Measurements from ENCODE around the gene CSTPP1.
"Not testable (repeated sequence)": the region's sequence is repeated elsewhere in the genome, so short reads cannot be mapped to it uniquely, and the experiment has no call there.

The CSTPP1 gene

DNA sequence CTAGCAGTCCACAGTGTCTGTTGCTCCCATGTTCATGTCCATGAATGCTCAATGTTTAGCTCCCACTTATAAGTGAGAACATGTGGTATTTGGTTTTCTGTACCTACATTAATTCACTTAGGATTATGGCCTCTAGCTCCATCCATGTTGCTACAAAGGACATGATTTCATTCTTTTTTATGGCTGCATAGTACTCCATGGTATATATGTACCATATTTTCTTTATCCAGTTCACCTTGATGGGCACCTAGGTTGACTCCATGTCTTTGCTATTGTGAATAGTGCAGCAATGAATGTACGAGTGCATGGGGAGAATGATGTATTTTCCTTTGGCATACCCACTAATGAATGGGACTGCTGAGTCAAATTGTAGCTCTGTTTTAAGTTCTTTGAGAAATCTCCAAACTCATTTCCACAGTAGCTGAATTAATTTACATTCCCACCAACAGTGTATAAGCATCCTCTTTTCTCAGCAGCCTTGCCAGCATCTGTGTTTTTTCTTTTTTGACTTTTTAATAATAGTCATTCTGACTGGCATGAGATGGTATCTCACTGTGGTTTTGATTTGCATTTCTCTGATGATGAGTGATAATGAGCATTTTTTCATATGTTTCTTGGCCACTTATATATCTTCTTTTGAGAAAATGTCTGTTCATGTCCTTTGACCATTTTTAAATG lies 53.4 kb downstream of the CSTPP1 start:
- not testable (repeated sequence) for DNase-seq (ENCODE audit: low spot score); FAIRE-seq

DNA sequence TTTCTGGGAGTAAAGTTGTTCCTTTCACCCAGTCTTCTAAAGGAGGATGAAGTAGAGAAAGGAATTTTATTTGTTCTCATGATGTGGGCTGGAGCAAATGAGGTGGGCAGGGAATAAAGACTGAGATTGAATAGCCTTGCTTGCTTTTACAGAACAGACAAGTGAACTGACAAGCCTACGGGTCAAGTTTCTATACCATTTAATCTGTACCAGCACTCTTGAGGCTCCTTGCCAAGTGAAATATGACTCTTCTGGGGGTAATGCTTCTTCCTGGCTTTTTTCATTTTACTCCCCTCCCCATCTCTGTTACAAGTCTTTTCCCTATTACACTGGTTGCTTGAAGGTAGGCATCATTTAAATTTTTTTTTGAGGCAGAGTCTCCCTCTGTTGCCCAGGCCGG lies 54.8 kb downstream of the CSTPP1 start:
- no peak for DNase-seq (ENCODE audit: low spot score)
- no peak for FAIRE-seq

DNA sequence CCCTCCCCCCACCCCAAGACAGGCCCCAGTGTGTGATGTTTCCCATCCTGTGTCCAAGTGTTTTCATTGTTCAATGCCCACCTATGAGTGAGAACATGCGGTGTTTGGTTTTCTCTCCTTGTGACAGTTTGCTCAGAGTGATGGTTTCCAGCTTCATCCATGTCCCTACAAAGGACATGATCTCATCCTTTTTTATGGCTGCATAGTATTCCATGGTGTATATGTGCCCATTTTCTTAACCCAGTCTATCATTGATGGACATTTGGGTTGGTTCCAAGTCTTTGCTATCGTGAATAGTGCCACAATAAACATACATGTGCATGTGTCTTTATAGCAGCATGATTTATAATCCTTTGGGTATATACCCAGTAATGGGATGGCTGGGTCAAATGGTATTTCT lies 55.8 kb downstream of the CSTPP1 start:
- not testable (repeated sequence) for FAIRE-seq

DNA sequence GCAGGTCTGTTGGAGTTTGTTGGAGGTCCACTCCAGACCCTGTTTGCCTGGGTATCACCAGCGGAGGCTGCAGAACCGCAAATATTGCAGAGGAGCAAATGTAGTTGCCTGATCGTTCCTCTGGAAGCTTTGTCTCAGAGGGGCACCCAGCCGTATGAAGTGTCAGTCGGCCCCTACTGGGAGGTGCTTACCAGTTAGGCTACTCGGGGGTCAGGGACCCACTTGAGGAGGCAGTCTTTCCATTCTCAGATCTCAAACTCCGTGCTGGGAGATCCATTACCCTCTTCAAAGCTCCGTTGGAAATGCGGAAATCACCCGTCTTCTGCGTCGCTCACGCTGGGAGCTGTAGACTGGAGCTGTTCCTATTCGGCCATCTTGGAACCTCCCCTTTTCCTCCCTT lies 61.2 kb downstream of the CSTPP1 start:
- not testable (repeated sequence) for FAIRE-seq; DNase-seq (ENCODE audit: low spot score)

More for the DNA sequence above, 55.8 kb downstream of the CSTPP1 start:
- not testable (repeated sequence) for DNase-seq (ENCODE audit: low spot score)

DNA sequence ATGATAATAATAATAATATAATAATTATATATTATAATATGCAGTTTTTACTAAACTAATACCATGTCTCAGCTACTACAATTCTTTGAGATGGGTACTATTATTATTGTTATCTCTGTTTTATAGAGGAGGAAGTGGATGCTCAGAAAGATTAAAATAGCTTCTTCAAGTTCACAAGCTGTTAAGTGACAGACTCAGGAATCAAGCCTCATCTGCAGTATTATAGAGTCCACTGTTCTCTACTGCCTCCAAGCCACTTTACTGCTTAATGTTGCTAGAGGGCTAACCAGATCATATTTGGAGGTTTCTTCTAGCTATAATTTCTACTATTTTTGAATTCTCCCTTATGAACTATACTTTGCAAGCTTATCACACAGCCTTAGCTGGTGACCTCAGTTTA lies 62.7 kb downstream of the CSTPP1 start:
- no peak for FAIRE-seq
- DNase-seq (ENCODE audit: low spot score): no peak

DNA sequence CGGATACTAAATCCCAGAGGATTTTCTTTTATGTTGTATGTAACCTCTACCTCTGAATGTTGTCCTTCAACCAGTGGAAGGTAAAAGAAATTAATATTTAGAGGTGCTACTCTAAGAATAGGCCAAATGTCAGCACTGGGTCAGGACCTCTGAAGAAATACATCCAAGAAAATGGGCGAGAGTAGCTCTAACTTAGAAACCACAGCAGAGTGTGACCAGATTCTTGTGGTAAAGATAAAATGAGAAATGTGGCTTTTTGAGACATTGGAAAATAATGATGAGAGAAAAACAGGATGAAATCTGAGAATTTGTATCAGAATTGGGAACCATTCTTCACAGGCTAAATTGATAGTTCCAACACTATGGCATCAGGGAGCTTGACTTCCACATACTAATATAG lies 63.5 kb downstream of the CSTPP1 start:
- DNase-seq (ENCODE audit: low spot score) (no peak), FAIRE-seq (no peak)

DNA sequence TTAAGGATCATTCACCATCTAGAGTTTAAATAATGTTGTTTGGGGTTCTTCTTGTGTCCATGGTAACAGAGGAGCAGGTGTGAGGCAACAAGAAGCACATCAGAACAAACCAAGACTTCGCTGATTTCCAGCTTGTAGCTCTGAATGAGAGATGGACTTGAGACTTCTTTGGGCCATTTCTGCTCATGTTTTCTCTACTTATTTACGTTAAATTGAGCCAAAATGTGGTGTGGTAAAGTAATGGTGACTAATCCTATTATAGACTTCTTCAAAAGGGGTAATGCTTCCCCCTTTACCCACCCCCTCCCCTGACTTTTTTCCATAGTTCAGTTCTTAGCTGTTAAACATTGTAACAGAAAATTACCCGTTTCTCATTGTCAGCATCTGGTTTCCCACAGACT lies 65.2 kb downstream of the CSTPP1 start:
- no peak for FAIRE-seq

DNA sequence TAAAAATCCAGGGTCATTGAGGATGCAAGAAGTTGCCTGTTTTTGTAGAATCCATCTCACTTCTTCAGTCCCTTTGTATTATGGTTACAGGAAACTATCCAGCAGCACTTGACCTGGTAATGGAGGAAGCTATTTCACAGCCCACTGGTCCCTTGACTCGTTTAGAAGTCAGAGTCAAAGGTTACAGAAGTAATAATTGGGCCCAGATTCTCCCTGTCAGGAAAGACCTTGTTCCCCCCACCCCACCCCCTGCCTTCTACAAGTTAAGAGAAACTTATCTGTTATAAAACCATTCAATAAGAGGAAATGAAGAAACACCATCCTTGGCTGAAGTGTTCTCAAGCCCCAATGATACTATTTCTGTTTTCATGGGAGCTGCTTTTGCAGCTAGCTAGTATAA lies 65.8 kb downstream of the CSTPP1 start:
- no peak for FAIRE-seq
- no peak for DNase-seq (ENCODE audit: low spot score)

More for the DNA sequence above, 65.2 kb downstream of the CSTPP1 start:
- no peak for DNase-seq (ENCODE audit: low spot score)

DNA sequence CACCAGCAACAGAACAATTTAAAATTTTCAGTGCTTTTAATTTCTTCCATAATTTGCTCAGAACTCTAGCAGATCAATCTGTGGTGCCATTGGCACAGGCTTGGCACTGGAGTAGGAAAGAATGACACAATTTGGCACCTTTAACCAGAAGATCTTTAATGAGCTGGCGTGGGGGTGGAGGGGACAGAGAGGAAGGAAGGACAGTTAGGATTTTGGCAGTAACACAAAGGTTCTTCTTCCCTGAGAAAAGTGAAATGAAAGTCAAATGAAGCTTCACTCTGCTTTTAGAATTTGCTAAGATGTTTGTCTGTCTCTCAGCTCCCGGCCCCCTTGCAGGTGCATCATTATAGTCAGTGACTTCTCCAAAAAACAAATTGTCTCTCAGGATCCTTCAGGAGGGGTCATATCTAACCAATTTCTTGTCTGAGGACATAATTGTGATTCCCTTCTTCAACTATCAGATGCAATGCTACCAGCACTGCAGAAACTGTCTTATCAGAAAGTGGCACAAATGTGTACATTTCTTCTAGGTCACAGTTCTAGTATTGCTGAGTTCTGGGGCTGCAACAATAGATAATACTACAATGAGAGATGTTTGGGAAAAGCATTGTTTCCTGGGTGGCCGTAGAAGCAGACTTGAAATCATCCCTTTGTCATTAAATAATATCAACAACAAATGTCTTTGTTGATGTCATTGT lies 66.8 kb downstream of the CSTPP1 start:
- no peak for DNase-seq (ENCODE audit: low spot score)
- FAIRE-seq: no peak

DNA sequence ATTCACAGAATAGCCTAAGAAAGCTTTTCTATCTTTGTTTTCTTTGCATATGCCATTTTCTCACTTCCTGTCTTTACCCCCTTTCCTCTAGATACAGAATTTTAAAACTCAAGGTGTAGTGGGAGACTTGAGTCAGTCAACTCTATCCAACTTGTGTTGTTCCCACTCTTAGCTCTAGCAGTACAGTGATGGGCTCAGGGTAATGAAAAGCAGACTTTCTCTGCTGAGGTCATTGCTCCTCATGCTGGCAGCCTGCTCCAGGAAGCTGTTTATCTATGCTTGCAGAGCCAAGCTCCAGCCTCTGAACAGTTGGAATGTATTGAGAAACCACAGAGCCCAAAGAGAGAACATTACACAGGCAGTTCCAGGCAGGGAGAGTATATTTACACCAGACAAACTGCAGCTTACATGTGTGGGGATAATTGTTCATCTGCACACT lies 68.1 kb downstream of the CSTPP1 start:
- DNase-seq (ENCODE audit: low spot score) (peak; percentile 56), FAIRE-seq (peak; percentile 77)

DNA sequence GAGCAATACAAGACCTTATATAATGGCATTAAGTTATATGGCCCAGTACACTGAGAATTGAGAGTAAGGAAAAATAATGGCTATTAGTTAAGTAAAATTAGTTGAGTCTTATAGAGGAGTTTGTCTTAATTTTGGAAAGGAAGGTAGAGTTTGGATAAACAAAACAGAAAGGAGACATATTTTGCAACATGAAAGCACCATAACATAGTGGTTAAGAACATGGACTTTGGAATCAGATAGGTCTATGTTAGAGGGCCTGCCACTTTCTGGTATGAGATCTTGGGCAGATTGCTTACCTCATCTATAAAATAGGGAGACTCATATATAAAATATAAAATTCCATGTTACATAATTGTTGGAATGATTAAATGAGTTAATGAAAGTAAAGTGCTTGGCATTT lies 68.9 kb downstream of the CSTPP1 start:
- FAIRE-seq (no peak), DNase-seq (ENCODE audit: low spot score) (no peak)

DNA sequence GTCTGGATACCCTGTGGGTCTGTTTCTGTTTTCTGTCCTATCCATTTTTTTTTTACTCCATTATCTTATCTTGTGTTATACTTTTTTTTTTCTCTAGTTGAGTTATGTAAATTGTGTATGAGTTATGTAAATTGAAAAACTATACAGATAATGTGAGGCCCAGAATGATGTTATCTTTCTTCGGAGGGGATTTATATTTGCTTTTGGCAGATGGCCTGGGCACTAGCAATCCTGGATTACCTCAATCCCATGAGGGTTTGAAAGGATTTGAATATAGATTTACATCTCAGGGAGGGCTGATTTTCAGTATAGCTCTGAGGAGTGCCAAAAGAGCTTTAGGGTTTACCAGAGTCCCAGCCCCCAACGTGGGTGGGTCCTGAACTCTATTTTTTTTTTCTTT lies 71.0 kb downstream of the CSTPP1 start:
- no peak for DNase-seq (ENCODE audit: low spot score)
- FAIRE-seq: no peak

DNA sequence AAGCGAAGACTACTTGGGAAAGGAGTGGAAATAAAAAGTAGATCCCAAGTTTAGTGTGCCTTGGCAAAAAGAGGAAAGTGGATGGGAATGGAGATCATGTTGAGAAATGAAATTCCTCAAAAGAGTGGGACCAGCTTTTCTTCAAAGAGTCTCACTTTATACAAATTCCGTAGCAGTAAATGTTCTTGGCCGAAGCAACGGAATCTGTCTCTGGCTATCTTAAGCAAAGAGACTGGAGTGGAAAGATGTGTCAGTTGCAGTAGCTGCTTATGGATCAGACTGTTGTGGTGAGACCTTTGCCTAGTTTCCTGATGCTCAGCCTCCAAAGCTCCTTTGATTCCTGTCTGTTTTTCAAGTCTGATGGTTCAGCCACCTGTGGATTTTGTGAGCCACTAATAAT lies 73.6 kb downstream of the CSTPP1 start:
- DNase-seq (ENCODE audit: low spot score) (no peak), FAIRE-seq (no peak)

DNA sequence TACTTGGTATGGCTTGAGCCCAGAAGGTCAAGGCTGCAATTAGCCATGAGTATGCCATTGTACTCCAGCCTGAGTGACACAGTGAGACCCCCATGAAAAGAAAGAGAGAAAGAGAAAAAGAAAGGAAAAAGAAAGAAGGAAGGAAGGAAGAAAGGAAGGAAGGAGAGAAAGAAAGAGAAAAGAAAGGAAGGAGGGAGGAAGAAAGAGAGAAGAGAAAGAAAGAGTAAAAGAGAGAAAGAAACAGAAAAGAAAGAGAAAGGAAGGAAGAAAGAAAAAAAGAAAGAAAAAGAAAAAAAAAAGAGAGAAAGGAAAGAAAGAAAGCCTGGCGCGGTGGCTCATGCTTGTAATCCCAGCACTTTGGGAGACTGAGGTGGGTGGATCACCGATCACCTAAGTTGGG lies 77.5 kb downstream of the CSTPP1 start:
- DNase-seq (ENCODE audit: low spot score): no peak
- no peak for FAIRE-seq

DNA sequence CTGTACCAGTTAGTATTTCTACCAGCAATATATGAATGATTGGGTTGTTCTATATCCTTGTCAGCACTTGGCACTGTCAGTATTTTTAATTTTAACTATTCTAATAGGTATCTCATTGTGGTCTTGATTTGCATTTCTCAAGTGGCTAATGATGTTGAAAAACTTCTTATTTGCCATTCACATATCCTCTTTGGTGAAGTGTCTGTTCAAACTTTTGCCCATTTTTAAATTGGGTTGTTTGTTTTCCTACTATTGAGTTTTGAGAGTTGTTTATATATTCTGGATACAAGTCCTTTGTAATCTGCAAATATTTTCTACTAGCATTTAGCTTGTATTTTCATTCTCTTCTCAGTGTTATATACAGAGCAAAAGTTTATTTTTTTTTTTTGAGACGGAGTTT lies 82.1 kb downstream of the CSTPP1 start:
- DNase-seq (ENCODE audit: low spot score) (no peak), FAIRE-seq (no peak)

DNA sequence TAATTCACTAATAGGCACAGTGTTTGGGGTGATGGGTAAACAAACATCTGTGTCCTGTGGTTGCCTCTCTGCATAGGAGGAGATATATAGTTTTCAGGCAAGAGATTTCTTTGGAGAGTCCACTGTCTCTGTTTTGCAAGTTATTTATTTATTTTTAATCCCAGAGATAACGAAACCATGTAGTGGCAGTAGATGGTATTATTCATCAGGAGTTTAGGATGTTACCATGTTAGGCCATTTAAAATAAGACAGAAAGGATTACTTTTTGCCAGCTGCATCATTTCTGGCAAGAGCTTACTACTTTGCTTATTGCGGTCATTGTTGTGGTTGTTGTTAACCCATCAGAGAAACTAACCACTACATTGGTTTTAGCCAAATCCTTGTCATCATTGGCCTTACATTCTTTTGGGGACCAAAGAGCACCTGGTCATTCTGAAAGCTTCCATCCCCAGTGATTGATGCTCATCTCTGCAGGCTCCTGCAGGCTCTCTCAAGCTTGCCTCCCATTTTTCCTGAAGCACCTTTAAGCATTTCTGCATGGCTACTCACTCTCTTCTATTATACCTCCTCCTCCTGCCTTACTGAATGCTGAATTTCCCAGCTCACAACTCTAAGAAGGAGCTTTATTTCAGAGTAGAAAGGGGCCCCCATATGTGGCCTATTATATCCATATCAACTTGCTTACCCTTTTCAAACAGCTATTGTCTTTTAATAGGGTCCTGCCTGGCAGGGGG lies 84.4 kb downstream of the CSTPP1 start:
- DNase-seq (ENCODE audit: low spot score) (no peak), FAIRE-seq (no peak)

DNA sequence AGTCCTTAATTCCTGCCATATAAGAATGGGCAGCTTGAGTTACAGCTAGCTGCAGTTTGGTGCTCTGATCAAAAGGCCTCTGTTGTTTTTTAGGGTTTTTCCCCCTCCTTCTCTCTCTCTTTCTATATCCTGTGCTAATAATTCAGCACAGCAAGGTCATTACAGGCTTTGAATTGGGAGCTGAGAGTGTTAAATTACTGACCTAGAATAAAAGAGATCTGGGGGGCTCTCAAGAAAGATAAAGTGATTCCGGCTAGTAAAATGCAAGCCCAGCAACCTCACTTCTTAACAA lies 84.9 kb downstream of the CSTPP1 start:
- DNase-seq (ENCODE audit: low spot score) (no peak), FAIRE-seq (no peak)

DNA sequence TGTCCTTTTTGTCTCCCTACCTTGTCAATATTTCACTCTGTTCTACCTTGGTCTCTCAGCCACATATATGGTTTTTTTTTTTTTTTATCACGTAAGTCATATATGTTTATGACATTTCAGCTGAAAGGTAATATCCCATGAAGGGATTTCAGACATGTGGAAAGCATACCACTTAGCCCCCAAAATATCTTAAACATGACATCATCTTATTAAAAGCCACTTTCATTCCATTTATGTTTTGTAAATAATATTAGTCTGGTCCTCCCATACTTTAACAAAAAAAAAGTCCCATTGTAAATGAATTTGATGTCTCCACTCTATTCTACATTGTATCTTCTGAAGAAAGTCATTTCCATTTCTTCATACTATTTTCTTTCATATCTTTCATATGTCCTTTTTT lies 85.4 kb downstream of the CSTPP1 start:
- DNase-seq (ENCODE audit: low spot score) (no peak), FAIRE-seq (no peak)

DNA sequence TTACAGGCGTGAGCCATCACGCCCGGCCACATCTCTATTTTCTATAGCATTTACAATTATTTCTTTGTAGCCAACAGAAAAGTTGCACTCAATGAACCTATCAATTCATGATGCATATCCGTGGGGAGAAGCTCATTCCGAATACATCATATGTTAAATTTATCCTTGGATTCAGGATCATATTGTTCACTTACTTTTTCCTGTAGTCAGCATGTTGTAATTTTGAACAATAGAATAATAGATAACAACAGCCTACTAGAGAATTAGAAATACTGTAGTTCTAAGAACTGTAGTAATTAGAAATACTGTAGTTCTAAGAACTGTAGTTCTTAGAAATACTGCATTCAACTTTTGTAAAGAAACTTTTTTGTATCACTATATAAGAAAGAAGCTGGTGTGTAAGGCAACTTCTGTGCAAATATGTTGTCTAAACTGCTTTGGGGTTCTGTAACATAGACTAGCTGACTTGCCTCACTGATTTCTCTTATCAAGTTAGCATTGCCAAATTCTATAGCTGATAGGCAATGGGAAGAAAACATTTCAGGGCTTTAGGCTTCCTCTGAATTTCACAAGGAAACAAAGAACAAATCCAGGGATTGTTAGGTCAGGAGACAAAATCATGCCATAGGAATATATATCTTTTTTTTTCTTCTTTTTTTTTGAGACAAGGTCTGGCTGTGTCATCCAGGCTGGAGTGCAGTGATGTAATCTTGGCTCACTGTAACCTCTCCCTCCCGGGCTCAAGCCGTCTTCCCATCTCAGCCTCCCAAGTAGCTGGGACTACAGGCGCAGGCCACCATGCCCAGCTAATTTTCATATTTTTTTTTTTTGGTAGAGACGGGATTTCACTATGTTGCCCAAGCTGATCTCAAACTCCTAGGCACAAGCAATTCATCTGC lies 91.9 kb downstream of the CSTPP1 start:
- DNase-seq (ENCODE audit: low spot score): no peak
- no peak for FAIRE-seq

DNA sequence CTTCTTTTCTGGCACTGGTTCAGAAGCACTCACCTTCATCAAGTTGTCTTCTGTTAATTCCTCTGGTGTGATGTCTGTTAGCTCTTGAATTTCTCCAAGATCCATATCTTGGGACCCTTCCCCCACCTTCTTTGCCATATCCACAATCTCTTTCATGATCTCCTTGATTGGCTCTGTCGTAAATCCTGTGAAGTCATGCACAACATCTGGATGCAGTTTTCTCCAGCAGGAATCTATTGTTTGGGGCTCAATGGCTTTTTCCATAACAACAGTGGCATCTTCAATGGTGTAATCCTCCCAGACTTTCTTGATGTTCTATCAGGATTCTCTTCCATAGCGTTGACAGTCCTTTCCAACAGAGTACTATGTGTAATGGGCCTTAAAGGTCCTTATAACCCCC lies 96.9 kb downstream of the CSTPP1 start:
- DNase-seq (ENCODE audit: low spot score): no peak
- FAIRE-seq: no peak

DNA sequence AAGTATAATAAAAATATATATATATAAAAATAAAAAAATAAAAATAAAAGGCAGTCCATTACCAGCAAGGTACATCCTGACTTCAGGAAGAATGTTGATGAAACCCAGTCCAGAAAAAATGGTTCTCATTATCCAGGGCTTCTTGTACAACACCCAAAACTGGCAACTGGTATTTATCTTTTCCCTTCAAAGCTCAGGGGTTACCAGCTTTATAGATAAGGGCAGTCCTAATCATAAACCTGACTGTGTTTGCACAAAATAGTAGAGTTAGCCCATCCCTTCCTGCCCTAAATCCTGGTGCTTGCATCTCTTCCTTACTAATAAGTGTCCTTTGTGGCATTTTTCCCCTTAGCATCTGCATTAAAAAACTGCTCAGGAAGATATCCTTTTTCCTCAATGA lies 97.5 kb downstream of the CSTPP1 start:
- DNase-seq (ENCODE audit: low spot score): no peak
- no peak for FAIRE-seq

DNA sequence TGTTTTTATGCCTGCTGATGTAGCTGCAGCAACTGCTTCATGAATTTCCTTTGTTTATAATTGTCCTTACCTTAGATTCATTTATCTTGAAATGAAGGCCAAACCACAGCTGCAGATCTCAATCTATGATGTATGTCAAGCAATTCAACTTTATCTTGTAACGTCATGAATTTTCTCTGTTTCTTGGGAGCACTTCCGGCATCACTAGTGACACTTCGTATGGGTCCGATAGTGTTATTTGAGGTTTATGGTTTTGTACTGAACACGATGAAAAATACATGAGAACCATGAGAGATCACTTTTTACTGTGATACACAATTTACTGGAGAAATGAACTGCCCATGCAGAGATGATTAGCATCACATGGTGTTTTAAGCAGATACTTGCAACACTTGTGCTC lies 98.5 kb downstream of the CSTPP1 start:
- DNase-seq (ENCODE audit: low spot score) (no peak), FAIRE-seq (no peak)
